Measurements from ENCODE around the gene WDSUB1. TPM values are rescaled to one million over a fixed set of nuclear protein-coding genes. Genes with fewer than 3 reads are reported as not detected.

Gene WDSUB1
- total RNA-seq, 3 donors from 2014 or later = 7.5 to 12.5 (median 9.1) TPM

DNA sequence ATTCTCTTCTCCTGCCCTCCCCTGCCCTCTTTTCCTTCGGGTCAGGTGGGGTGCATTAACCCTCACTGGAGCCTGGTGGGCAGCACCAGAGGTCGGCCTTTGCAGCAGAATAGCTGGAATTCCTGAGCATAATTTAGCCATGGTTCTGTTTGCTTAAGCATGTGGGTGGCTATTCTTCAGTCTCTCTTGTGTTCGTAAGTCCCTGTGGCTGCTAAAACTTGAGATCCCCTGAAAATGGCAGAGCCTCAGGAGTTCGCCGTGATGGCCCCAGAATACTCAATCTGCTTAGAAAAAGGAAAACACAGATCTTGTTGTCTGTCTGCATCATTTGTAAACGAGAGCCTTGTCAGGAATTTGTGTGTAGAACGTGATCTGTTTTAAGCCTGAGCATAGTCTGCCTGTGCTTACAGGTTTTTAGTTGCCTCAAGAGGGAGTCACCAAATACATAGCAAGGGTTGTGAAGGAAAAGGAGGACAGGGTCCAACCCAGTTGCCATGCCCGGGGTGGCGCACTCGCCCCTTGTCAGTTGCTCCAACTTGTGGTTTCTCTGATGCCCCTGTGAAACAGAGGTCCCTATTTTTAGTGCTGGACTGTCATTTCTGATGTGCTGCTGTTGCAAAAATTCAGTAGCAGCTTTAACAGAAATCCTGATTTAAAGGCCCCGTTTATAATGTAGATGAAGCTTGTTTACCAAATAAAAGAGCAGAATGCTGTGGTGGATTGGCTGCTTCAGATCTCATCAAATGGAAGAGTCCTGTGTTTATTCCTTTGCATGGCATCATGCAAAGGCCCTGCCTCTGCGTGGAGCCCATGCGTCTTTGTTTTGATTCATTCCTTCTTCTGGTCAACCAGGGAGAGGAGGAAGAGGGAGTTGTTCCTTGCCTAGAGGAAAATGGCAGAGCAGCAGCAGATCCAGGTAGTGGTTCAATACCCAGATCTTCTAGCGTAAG is 74.8 kb downstream of the WDSUB1 start:
- no peaks in the 10 kb centered on the region for H3K9me3 ChIP-seq
- ATAC-seq (no peak), DNase-seq (no peak)
- TF ChIP-seq, protein P1, sequence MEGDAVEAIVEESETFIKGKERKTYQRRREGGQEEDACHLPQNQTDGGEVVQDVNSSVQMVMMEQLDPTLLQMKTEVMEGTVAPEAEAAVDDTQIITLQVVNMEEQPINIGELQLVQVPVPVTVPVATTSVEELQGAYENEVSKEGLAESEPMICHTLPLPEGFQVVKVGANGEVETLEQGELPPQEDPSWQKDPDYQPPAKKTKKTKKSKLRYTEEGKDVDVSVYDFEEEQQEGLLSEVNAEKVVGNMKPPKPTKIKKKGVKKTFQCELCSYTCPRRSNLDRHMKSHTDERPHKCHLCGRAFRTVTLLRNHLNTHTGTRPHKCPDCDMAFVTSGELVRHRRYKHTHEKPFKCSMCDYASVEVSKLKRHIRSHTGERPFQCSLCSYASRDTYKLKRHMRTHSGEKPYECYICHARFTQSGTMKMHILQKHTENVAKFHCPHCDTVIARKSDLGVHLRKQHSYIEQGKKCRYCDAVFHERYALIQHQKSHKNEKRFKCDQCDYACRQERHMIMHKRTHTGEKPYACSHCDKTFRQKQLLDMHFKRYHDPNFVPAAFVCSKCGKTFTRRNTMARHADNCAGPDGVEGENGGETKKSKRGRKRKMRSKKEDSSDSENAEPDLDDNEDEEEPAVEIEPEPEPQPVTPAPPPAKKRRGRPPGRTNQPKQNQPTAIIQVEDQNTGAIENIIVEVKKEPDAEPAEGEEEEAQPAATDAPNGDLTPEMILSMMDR (IDR thresholded peaks at IDR 0.05) = no peak
- no peak overlapping the region for H3K4me3 ChIP-seq
- H3K4me1 ChIP-seq (ENCODE audit: low read depth) = no peaks in the 10 kb centered on the region
- intact Hi-C loops (cut with DNase I, micrococcal nuclease) = no loop called here
- no peaks in the 10 kb centered on the region for H3K36me3 ChIP-seq (ENCODE audit: low read depth)

DNA sequence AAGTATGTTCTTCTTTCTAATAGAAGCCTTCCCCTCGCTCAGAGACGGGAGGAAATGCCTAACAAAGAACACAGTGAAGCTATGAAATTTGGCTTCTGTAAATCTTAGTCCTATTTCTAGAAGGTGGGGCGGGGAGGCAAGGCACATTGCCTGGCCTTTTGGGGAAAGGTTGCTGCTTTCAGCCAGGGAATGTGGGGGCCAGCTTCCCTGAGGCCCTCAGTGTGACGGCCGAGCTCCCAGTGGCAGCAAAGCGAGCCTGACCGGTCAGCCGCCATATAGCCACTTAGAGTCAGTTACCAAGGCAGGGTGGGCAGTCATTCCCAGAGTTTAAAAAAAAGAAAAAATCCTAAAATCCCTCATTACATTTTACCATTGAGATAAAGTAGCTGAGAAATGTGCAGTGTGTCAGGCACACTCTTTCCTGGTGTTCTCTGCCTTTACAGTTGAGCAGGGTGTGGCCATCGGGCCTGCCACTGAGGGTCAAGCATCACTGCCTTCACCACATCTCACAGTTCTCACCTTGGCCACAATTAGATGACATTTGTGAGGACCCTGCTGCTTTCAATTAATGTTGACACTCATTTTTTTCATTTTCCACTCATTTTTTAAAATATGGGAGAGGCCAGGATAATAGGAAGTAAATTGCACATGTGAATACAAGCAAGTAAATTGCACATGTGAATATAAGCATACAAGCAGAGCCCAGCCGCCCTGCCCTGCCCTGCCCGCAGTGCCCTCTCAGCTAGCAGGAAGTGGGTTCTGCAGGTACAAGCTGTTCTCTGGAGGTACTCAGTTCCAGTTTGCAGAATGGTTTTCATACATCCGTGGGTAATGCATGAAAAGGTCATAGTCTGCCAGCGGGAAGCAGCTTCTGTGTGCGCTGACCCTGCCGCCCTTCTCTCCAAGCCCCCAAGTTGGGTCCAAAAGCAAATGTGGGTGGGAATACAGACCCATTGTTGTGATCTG is 76.9 kb downstream of the WDSUB1 start:
- intact Hi-C loops (cut with DNase I, micrococcal nuclease) = no loop called here
- no peak overlapping the region for H3K4me3 ChIP-seq
- DNase-seq (peak; percentile 40 to 84 (median 59)), ATAC-seq (peak; percentile 93)
- TF ChIP-seq, protein P1 (IDR thresholded peaks at IDR 0.05) = no peak
- no peaks in the 10 kb centered on the region for H3K9me3 ChIP-seq
- H3K4me1 ChIP-seq (ENCODE audit: low read depth) = no peaks in the 10 kb centered on the region
- H3K36me3 ChIP-seq (ENCODE audit: low read depth) = no peaks in the 10 kb centered on the region

DNA sequence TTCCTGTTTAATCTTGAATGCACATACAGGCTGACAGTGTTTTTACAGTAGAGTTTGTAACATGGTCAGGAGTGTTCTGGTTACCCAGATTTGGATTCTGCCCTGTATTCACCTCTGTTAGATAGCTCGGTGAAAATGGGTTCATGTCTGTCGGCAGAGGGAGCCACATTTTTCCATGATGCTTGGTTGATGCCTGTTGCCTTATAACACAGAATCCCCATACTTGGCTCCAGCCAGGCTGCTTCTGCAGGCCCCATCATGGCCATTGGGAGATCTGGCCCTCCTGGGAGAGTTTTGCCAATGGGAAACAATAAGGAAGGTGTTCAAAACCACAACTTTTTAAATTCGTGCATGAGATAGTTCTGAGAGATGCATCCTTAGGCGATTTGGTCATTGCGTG is 78.1 kb downstream of the WDSUB1 start:
- DNase-seq (no peak), ATAC-seq (no peak)
- Histone ChIP-seq H3K4me1 (ENCODE audit: low read depth) (no peaks in the 10 kb centered on the region), H3K36me3 (ENCODE audit: low read depth) (no peaks in the 10 kb centered on the region), H3K4me3 (no peak overlapping the region), H3K9me3 (no peaks in the 10 kb centered on the region)
- intact Hi-C loops (cut with DNase I, micrococcal nuclease) = no loop called here
- TF ChIP-seq, protein P1 (IDR thresholded peaks at IDR 0.05) = no peak

DNA sequence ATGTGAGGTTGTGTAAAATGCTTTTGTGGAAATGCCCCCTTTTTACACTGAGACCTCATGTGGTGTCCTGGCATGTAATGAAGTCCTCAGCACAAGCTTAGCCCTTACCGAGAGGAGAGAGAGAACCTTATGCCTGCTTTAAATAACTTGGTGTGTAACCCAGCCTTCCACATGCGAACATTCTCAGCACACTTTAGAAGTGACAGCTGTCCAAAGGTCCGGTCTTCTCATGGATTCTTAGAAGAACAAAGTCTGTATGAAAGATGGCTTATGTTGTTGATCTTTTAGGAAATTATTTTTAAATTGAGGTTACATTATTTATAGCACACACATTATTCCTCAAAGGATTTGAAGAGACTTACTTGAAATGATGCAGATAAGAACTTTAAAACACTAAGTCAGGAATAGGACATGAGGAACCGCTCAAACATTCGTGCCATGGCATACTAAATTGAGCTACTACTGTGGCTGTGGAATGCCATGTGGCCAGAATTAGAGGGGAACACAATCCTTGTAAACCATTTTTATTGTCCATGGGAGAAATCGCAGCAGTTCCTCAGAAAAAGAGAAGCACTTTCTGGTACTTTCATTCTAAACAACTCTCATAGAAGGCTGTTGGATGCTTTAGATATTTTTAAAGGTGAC is 79.6 kb downstream of the WDSUB1 start:
- intact Hi-C loops (cut with DNase I, micrococcal nuclease) = no loop called here
- no peaks in the 10 kb centered on the region for H3K36me3 ChIP-seq (ENCODE audit: low read depth)
- no peak overlapping the region for H3K4me3 ChIP-seq
- ATAC-seq = no peak
- H3K4me1 ChIP-seq (ENCODE audit: low read depth) = no peaks in the 10 kb centered on the region
- TF ChIP-seq, protein P1 (IDR thresholded peaks at IDR 0.05) = no peak
- no peaks in the 10 kb centered on the region for H3K9me3 ChIP-seq
- DNase-seq = no peak
